ENCODE results near the gene DENND10. TPM values are rescaled to one million over a fixed set of nuclear protein-coding genes. Genes with fewer than 3 reads are reported as not detected.

The DENND10 gene
- total and polyA plus RNA-seq, 2 donors (not counting 3 experiments of a cell fraction or from before 2014, with no cell fraction given) = 39.1 to 50.1 TPM

DNA sequence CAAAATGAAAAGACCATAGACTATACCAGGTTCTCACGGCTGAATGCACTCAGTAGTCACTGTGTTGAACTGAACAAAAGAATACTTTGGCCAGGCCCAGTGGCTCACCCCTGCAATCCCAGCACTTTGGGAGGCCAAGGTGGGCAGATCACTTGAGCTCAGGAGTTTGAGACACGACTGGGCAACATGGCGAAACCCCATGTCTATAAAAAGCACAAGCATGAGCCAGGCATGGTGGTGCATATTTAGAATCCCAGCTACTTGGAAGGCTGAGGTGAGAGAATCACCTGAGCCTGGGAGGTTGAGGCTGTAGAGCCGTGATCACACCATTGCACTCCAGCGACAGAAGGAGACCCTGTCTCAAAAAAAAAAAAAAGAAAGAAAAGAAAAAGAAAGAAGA is 49.1 kb downstream of the DENND10 start:
- intact Hi-C loops (cut with micrococcal nuclease) (no loop called here), dilution Hi-C loops (cut with MboI; ENCODE audit: extremely low pct_ligation_motif_present, low sequenced_read_pairs) (no loop called here)
- Histone ChIP-seq H4K20me1 (replicated peaks; ENCODE audit: control insufficient read depth, extremely low read depth, insufficient read depth, low read length) (no peaks in the 10 kb centered on the region), H3K9me1 (replicated peaks; ENCODE audit: control insufficient read depth, extremely low read depth, insufficient read depth, low read length) (no peaks in the 10 kb centered on the region), H3K9ac (replicated peaks; ENCODE audit: extremely low read depth, insufficient read depth, low read length) (no peak overlapping the region), H3K4me3 (replicated peaks in 1 of 3; ENCODE audit: insufficient read depth in 1 of 3, low read depth in 1 of 3, low read length in 3 of 3) (no peak overlapping the region), H3K27ac (ENCODE audit: insufficient read depth, low read depth, low read length) (no peak overlapping the region), H3K36me3 (ENCODE audit: control insufficient read depth in 2 of 2, extremely low read depth in 1 of 2, insufficient read depth in 2 of 2, low read length in 2 of 2) (peaks cover 2% of the 10 kb centered on the region in 2 experiments), H3K27me3 (ENCODE audit: control insufficient read depth in 2 of 2, insufficient read depth in 2 of 2, low read length in 2 of 2) (no peaks in the 10 kb centered on the region), H3K79me2 (ENCODE audit: control insufficient read depth, insufficient read depth, low read length) (no peaks in the 10 kb centered on the region), H3K4me1 (ENCODE audit: control insufficient read depth, extremely low read depth, insufficient read depth, low read length) (no peaks in the 10 kb centered on the region), H3K9me3 (replicated peaks; ENCODE audit: control insufficient read depth, insufficient read depth, low read length) (no peaks in the 10 kb centered on the region), H3K4me2 (ENCODE audit: insufficient read depth, low read length) (no peak overlapping the region), H2AFZ (ENCODE audit: low read depth, low read length) (no peak overlapping the region)
- ChIA-PET CTCF (interaction anchor here (0.9 kb wide), 1 partner anchor 12 kb away, joined by 3 read pairs; the partner anchor contains the start of gene SFXN4), POLR2A (interaction anchor here (0.7 kb wide), 1 partner anchor 14 kb away, joined by 4 read pairs; no protein-coding TSS in a partner anchor)
- TF ChIP-seq, protein P1, sequence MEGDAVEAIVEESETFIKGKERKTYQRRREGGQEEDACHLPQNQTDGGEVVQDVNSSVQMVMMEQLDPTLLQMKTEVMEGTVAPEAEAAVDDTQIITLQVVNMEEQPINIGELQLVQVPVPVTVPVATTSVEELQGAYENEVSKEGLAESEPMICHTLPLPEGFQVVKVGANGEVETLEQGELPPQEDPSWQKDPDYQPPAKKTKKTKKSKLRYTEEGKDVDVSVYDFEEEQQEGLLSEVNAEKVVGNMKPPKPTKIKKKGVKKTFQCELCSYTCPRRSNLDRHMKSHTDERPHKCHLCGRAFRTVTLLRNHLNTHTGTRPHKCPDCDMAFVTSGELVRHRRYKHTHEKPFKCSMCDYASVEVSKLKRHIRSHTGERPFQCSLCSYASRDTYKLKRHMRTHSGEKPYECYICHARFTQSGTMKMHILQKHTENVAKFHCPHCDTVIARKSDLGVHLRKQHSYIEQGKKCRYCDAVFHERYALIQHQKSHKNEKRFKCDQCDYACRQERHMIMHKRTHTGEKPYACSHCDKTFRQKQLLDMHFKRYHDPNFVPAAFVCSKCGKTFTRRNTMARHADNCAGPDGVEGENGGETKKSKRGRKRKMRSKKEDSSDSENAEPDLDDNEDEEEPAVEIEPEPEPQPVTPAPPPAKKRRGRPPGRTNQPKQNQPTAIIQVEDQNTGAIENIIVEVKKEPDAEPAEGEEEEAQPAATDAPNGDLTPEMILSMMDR (IDR thresholded peaks at IDR 0.05; ENCODE audit: extremely low read depth in 1 of 2, insufficient read depth in 1 of 2, low read depth in 1 of 2, low read length in 2 of 2) = no peak
- TF ChIP-seq JUN (IDR thresholded peaks at IDR 0.05; ENCODE audit: borderline replicate concordance, insufficient read depth, insufficient read length, low read depth) (no peak), FOS (IDR thresholded peaks at IDR 0.05; ENCODE audit: borderline replicate concordance, insufficient read depth, low read length) (no peak), MYC (IDR thresholded peaks at IDR 0.05; ENCODE audit: low read depth, low read length) (no peak), POLR2A (IDR thresholded peaks at IDR 0.05; ENCODE audit: low read depth, low read length) (no peak), GATA2 (IDR thresholded peaks at IDR 0.05; ENCODE audit: insufficient read depth, insufficient read length, low read depth, low read length) (no peak), POLR2AphosphoS5 (IDR thresholded peaks at IDR 0.05; ENCODE audit: insufficient read depth, low read depth, low read length) (no peak), EZH2 (IDR thresholded peaks at IDR 0.05; ENCODE audit: borderline replicate concordance, low read depth, low read length, severe bottlenecking) (no peak)
- TF ChIP-seq, protein P2, sequence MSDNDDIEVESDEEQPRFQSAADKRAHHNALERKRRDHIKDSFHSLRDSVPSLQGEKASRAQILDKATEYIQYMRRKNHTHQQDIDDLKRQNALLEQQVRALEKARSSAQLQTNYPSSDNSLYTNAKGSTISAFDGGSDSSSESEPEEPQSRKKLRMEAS (IDR thresholded peaks at IDR 0.05; ENCODE audit: insufficient read depth, insufficient read length) = no peak
- no TSS peak for BruUV-seq (replicated peaks)
- no peak for DNase-seq (ENCODE audit: low read depth, low spot score)
- FAIRE-seq = no peak
